ENCODE results near the gene LMNTD2.
"Not testable (repeated sequence)": the region's sequence is repeated elsewhere in the genome, so short reads cannot be mapped to it uniquely, and the experiment has no call there.

The LMNTD2 gene

DNA sequence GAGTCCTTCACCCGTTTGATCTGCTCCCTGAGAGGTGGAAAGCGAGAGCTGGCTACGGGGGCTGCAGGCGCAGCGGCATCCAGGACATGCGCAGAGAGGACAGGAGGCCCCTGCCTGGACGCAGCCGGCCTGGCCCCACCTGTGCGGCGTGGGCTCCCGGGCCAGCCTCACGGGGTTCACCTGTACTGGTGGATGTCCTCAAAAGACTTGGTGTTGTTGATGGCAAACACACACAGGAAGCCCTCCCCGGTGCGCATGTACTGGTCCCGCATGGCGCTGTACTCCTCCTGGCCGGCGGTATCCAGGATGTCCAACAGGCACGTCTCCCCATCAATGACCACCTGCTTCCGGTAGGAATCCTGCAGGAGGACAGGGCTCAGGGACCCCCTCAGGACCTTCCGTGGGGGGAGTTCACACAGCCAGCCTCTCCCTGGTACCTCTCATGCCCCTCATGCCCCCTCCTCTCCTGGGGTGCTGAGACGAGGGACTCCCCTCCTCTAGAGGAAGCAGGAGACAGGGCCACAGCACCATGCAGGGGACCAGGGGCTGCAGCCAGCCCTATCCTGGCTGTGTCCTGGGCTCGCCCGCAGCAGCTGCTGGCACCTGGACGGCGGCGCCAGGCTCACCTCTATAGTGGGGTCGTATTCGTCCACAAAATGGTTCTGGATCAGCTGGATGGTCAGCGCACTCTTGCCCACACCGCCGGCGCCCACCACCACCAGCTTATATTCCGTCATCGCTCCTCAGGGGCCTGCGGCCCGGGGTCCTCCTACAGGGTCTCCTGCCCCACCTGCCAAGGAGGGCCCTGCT is 26.7 kb downstream of the LMNTD2 start:
- DNase-seq (ENCODE audit: low spot score) = no peak

DNA sequence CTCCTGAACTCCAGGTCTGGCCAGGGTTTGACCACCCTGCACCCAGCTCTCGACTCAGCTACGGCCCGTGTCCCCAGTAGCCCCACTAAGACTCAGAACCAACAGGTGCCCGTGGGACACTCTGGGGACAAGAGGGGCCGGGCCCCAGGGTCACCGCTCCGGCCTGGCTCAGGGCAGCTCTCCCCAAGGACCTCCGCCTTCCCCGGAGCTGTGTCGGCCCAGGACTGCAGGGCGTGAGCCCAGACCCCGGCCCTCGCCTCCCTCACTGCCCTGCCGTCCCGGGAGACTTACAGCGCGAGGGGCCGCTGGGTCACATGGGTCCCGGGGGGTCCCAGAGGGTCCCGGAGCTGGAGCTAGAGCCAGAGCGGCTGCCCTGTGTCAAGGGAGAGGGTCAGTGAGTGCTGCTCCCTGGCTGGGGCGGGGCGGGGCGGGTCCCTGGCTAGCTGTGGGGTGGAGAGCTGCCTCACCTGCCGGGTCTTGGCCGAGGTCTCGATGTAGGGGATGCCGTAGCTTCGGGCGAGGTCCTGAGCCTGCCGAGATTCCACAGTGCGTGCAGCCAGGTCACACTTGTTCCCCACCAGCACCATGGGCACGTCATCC is 27.5 kb downstream of the LMNTD2 start:
- DNase-seq (ENCODE audit: low spot score) = no peak

DNA sequence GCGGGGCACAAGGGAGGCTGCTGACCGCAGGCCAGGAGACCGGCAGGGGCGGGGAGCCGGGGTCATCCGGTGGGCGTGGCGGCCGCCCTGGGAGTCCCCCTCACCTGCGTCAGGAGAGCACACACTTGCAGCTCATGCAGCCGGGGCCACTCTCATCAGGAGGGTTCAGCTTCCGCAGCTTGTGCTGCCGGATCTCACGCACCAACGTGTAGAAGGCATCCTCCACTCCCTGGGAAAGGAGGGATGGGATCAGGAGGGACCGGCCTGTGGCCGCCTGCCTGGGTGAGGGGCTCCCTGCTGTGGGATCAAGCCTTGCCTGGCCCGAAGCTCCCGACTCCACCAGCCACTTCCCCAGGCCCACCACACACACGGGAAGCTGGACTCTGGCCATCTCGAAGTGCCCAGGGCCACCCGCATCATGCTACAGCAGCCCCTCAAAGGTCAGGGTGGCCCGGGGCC is 28.0 kb downstream of the LMNTD2 start:
- no peak for DNase-seq (ENCODE audit: low spot score)

DNA sequence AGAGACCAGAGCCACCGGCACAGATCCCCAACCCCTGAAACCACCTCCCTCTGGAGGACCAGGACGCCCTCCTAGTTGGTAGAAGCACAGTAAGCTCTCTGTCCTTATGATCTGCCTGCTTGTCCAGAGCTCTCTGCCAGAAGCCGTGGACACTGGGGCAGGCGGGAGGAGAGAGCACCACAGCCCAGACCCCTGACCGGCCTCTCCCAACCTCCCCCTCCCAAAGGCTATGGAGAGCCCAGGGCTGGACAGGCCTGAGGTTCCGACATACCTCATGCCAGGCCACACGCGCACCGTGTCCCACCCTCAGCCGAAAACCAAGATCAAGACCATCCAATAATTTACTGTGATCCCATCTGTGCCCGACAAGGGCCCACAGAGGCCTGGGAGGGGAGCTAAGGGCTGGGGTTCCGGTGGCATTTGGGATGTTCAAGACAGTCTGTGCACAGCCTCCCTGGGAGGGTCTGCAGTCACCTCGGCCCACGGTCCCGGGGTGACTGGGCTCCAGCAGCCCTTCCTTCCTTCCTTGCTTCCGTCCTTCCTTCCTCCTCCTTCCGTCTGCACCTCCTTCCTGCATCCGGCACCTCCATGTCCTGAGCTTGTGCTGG is 28.5 kb downstream of the LMNTD2 start:
- DNase-seq (ENCODE audit: low spot score) = no peak

DNA sequence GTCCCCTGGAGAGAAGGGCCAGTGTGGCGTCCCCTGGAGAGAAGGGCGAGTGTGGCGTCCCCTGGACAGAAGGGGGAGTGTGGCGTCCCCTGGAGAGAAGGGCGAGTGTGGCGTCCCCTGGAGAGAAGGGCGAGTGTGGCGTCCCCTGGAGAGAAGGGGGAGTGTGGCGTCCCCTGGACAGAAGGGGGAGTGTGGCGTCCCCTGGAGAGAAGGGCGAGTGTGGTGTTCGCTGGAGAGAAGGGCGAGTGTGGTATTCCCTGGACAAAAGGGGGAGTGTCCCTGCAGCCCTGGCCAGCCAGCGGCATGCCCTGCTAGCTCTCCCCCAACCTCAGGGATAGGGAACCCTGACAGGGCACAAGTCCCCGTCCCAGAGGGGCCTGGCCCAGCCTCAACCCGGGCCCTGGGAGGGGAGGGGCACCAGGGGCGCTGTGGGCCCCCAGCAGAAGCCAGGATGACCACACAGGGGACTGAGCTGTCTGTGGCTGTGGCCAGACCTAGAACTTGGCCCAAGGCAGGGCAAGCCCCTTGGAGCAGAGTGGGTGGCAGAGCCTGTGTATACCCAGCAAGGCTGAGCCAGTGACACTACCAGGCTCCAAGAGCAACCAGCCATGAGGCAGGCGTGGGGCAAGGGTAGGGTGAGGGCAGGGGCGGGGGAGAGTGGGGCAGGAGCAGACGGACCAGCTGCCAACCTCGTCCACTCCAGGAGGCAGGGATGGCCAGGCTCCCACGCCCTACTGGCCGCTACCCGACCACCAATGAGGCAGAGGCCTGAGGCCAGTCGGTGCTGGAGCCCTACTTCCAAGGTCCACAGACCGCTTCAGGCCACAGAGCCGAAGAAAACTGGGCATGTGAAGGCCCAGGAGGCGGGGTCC is 29.3 kb downstream of the LMNTD2 start:
- DNase-seq (ENCODE audit: low spot score) = no peak

DNA sequence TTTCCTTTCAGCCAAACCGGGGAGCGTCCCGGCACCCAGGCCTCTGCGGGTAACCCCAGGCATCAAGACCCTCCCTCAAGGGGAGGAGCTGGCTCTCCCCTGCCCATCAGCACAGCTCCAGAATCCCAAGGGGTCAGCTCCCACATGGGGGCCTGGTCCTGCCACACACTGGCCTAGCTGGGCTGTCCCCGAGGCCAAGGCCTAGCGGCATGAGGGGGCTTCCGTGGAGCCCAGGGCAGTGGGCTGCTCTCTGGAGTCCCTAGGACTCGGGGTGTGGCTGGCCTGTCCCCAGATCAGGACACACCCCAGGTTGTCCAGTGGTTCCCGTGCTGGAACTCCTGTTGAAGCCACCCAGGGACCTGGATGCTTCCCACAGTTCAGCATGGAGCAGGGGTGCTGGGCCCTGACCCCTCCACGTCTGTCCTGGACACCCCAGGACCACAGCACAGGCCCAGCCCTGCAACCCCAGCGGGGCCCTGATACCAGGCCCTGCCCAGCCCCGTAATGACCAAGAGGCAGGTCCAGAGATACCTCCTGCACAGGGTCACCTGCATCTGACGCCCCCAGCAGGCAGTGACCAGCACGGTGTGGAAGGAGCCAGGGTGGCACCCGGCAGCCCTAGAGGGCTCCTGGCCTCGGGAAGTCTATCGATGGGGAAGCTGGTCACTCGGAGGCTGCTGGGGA is 30.7 kb downstream of the LMNTD2 start:
- no peak for DNase-seq (ENCODE audit: low spot score)

DNA sequence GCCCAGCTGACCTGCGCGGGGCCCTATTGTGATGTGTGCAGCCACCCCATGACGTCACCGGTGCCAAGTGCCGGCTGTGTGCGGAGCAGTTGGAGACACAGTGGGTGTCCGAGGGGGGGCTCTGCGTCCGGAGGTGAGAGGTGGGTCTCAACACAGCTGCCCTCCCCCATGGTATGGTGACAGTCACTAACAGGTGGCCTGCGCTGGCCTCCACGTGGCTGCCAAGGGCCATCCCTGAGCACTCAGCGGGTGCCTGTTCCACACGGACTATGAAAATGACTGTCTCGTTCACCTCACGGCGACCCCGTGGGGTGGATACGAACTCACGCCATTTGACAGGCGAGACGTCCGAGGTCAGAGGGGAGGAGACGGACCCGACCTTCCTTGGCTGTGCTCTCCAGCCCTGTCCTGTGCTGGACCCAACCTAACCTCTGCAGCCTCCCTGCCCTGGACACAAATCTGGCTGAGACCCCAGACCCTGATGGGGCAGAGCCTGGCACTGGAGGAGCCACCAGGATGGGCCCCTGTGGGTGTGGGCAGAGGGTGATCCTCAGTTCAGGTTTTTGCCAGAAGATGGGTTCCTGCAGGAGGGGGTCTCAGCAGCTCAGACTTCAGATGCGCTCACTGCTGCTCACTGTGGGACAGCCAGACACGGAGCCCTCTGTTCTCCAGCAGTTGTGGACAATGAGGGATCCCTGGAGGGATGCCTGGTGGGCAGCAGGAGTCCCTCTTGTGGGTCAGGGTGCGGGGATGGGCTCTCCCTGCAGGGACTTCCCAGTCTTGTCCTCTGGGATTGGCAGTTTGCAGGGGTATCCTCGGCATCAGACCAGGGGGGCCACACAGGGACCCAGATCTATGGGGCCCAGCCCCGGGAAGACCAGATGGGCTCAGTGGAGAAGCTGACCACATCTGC is 31.5 kb downstream of the LMNTD2 start:
- DNase-seq (ENCODE audit: low spot score) = no peak

DNA sequence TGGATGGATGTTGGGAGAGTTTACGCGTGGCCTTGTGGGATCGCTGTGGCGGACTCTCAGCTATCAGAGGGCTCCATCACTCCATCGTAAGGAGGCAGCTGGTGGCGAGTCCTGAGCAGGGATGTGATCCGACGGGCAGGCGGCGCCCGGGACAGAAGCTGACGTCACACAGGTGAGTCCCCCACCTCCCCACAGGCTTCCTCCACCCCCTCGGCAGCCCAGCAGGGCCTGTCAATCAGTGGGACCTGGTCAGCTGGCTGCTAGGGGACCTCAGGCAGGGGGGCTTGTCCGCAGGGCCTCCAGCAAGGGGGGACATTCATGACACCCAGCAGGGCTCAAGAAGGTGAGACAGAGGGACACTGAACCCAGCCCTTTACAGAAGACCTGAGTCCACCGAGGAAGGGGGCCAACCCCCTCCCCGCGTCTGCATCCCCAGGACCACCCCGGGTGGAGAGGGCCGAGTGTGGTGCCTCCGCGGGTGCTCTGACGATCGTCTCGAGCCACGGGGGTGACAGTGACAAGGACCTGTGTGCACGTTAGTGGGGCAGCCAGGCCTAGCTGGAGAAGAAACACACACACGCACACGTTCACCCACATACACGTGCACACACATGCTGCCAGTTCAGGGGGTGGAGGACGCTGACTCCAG is 32.2 kb downstream of the LMNTD2 start:
- no peak for DNase-seq (ENCODE audit: low spot score)

DNA sequence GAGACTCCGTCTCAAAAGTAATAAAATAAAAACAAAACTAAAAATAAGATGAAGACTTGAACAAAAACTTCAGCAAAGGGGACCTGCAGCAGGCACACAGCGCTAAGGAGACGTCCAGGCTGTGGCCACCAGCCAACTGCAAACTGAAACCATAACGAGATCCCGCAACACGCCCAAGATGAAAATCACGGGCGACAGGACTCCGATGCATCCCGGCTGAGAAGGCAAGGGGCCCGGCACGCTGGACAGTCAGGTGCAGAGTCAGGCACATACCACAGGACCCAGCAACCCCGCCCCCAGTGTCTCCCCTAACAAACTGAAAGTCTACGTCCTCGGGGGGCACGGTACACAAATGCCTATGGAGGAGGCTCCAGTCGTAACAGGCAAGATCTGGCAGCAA is 34.3 kb downstream of the LMNTD2 start:
- no peak for DNase-seq (ENCODE audit: low spot score)

DNA sequence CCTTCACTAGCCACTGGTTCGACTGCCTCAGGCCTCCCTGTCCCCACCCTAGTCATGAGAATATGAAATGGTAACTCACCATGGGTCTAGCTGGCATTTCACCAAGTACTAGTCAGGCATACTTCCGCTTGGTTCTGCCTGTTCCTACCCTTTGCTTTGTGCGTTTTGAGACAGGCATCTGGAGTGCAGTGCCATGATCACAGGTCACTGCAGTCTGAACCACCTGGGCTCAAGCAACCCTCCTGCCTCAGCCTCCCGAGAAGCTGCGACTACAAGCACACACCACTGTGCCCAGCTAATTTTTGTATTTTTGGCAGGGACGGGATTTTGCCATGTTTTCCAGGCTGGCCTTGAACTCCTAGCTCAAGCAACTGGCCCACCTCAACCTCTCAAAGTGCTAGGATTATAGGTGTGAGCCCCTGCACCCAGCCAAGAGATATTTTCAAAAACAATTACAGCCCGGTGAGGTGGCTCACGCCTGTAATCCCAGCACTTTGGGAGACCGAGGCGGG is 39.3 kb downstream of the LMNTD2 start:
- DNase-seq (ENCODE audit: low spot score) = peak; percentile 44

DNA sequence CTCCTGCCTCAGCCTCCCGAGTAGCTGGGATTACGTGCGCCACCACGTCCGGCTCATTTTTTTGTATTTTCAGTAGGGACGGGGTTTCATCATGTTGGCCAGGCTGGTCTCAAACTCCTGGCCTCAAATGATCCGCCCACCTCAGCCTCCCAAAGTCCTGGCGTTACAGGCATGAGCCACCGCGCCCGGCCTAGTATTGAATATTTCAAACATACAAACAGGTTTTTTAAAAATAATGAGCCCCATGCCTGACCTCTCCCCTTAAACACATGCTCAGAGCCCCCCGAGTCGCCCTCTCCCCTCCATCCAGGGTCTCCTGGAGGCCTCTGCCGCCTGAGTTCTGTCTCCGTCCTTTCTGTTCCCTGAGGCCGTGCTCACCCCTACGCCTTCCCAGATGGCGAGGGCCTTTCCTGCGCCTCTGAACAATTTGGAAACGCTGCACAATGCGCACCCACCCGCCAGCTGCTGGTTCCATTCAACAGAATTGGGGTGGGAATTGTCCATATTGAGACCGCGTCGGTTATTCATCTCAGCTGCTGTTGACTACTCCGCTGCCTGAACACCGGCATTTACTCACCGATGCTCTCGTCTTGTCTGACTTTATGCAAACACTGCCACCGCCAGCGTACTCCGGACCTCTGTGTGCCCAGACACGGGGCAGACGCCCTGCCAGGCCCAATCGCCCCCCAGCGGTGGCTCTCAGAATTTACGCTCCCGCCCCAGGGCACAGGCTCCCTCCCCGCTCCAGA is 39.9 kb downstream of the LMNTD2 start:
- no peak for DNase-seq (ENCODE audit: low spot score)

DNA sequence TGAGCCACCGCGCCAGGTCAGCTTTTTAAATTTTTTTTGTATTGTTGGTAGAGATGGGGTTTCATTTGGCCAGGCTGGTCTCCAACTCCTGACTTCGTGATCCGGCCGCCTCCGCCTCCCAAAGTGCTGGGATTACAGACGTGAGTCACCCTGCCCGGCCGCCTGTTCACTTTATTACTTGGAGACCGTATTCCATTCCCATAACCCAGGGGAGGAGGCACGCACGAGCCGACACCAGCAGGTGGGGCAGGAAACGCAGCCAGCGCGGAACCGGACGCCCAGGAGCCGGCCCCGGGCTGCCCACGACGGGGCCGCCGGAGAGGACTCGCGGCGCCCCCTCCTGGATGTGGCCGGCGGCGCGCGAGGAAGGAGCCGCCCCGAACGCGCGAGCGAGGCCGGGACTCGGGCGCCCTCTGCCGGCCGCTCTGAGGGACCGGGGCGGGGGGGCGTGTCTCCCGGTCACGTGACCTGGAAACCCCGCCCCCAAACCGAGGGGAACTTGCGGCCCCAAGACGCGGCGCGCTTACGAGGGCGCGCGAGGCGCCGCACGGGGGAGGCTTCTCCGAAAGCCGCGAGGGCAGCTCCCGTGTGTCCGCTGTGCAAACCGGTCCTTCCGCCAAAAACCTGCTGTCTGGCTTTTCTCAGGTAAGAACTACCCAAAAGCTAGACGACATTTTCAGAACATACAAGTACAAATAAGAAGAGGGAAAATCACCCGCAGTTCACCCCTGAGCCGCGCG is 41.9 kb downstream of the LMNTD2 start:
- DNase-seq (ENCODE audit: low spot score) = peak; percentile 98

DNA sequence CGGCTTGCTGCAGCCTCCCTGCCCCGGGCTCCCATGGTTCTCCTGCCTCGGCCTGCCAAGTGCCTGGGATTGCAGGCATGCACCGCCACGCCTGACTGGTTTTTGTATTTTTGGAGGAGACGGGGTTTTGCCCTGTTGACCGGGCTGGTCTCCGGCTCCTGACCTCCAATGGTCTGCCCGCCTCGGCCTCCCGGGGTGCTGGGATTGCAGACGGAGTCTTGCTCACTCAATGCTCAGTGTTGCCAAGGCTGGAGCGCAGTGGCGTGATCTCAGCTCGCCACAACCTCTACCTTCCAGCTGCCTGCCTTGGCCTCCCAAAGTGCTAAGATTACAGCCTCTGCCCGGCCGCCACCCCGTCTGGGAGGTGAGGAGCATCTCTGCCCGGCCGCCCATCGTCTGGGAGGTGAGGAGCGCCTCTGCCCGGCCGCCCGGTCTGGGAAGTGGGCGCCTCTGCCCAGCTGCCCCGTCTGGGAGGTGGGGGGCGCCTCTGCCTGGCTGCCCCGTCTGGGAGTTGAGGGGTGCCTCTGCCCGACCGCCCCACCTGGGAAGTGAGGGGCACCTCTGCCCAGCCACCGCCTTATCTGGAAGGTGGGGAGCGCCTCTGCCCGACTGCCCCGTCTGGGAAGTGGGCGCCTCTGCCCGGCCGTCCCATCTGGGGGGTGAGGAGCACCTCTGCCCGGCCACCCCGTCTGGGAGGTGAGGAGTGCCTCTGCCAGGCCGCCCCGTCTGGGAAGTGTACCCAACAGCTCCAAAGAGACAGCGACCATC is 43.4 kb downstream of the LMNTD2 start:
- not testable (repeated sequence) for DNase-seq (ENCODE audit: low spot score)

DNA sequence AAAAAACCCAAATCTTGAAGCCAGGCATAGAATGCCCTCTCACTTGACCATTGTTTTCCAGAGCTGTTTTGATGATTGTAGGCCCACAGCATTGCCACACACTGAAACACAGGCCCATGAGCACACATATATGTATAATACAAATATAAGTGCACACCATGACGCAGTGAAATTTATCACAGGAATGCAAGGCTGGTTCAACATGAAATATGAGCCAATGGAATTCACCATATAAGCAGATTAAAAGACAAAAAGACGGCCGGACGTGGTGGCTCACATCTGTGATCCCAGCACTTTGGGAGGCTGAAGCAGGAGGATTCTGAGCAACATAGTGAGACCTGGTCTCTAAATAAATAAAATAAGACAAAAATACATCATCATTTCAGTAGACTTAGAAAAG is 44.1 kb downstream of the LMNTD2 start:
- no peak for DNase-seq (ENCODE audit: low spot score)

DNA sequence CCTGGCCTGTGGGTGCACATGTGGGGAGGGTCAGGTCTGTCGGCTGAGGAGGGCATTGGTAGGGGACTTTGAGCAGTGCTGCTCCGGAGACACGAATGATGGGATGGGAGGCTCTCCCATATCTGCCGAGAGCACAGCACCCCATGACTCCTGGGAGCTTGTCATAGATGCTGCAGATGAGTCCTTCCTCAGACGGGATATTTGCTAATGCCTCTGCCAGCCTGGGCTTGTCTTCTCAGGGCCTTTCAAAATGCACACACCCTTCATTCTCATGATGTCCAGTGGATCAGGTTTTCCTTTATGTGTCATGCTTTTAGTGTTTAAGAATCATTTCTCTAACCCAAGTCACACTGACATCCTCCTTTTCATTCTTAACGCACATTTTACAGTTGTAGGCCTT is 45.4 kb downstream of the LMNTD2 start:
- no peak for DNase-seq (ENCODE audit: low spot score)

DNA sequence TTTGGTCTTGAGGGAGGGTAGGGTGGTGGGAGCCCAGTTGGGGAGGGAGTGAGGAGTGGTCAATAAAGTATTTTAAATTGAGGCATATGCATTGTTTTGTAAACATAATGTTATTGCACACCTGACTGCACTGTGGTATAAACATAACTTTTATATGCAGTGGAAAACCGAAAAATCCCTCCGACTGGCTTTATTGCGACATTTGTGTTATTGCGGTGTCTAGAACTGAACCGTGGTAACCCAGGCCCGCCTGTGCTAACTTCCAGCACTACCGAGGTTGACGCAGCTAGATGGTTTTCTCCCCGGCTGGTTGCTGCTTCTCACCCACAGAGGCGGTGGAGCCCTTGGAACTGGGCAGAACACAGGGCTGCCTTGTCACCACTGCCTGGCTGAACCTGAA is 45.9 kb downstream of the LMNTD2 start:
- DNase-seq (ENCODE audit: low spot score) = no peak

DNA sequence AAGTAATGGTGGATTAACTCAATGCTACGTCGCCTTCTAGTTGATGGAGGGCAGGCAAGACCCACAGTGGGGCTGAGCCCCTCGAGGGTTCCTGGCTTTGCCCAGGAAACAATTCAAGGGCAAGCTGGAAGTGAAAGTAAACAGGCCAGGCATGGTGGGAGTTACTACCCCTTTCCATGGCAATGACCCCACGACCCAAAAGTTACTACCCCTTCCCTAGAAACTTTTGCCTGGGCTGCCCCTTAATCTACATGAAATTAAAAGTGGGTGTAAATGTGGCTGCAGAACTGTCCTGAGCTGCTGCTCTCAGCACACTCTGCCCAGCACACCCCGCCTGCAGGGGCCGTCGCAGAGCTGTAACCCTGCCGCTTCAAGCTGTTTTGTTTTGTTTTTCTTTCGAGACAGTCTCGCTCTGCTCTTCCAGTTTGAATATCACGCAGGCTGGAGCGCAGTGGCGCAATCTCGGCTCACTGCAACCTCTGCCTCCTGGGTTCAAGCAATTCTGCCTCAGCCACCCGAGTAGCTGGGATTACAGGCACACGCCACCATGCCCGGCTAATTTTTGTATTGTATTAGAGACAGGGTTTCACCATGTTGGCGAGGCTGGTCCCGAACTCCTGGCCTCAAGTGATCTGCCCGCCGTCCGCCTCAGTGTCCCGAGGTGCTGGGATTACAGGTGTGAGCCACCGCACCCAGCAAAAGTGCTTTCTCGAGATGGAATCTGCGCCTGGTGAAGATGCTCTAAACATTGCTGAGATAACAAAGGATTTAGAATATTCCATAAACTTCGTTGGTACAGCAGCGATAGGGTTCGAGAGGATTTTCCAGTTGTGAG is 47.6 kb downstream of the LMNTD2 start:
- no peak for DNase-seq (ENCODE audit: low spot score)
